Measurements from ENCODE around the gene ACOX3.

DNA sequence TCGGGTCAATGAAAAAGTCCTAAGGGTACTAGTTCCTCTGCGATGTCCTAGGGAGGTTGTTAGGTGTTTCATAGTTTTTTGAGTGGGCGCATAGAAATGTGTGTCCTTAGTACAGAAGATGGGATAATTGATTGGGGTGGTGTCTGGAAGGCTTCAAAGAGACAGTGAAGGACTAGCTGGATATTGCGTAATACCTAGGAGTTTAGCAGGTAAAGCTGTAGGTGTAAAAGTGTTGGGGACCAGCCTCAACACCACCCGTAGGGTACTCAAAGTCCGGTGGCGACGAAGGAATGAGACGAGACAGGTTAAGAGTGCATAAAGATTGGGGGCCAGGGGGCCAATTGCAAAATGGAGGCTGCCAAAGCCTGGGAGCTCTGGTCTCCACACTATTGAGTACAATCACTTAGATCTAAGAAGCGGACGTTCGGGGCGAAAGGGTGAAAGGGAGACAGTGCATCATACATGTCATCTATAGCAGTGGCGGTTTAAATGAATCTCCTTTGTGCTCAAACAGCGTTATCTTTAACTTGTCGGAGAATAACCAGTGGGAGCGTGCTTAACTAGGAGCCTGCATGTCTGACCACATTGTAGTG is 1.1 kb upstream of the ACOX3 start:
- TF ChIP-seq, protein P1, sequence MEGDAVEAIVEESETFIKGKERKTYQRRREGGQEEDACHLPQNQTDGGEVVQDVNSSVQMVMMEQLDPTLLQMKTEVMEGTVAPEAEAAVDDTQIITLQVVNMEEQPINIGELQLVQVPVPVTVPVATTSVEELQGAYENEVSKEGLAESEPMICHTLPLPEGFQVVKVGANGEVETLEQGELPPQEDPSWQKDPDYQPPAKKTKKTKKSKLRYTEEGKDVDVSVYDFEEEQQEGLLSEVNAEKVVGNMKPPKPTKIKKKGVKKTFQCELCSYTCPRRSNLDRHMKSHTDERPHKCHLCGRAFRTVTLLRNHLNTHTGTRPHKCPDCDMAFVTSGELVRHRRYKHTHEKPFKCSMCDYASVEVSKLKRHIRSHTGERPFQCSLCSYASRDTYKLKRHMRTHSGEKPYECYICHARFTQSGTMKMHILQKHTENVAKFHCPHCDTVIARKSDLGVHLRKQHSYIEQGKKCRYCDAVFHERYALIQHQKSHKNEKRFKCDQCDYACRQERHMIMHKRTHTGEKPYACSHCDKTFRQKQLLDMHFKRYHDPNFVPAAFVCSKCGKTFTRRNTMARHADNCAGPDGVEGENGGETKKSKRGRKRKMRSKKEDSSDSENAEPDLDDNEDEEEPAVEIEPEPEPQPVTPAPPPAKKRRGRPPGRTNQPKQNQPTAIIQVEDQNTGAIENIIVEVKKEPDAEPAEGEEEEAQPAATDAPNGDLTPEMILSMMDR (IDR thresholded peaks at IDR 0.05): no peak
- TF ChIP-seq, protein P2, sequence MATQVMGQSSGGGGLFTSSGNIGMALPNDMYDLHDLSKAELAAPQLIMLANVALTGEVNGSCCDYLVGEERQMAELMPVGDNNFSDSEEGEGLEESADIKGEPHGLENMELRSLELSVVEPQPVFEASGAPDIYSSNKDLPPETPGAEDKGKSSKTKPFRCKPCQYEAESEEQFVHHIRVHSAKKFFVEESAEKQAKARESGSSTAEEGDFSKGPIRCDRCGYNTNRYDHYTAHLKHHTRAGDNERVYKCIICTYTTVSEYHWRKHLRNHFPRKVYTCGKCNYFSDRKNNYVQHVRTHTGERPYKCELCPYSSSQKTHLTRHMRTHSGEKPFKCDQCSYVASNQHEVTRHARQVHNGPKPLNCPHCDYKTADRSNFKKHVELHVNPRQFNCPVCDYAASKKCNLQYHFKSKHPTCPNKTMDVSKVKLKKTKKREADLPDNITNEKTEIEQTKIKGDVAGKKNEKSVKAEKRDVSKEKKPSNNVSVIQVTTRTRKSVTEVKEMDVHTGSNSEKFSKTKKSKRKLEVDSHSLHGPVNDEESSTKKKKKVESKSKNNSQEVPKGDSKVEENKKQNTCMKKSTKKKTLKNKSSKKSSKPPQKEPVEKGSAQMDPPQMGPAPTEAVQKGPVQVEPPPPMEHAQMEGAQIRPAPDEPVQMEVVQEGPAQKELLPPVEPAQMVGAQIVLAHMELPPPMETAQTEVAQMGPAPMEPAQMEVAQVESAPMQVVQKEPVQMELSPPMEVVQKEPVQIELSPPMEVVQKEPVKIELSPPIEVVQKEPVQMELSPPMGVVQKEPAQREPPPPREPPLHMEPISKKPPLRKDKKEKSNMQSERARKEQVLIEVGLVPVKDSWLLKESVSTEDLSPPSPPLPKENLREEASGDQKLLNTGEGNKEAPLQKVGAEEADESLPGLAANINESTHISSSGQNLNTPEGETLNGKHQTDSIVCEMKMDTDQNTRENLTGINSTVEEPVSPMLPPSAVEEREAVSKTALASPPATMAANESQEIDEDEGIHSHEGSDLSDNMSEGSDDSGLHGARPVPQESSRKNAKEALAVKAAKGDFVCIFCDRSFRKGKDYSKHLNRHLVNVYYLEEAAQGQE (IDR thresholded peaks at IDR 0.05; ENCODE audit: low read depth, low read length): no peak
- TF ChIP-seq TCF12 (IDR thresholded peaks at IDR 0.05): no peak
- TF ChIP-seq, protein P3, sequence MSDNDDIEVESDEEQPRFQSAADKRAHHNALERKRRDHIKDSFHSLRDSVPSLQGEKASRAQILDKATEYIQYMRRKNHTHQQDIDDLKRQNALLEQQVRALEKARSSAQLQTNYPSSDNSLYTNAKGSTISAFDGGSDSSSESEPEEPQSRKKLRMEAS (IDR thresholded peaks at IDR 0.05; ENCODE audit: low read depth): no peak
- TF ChIP-seq POLR2AphosphoS5 (IDR thresholded peaks at IDR 0.05; ENCODE audit: low read depth, low read length): no peak
- TF ChIP-seq MXI1 (IDR thresholded peaks at IDR 0.05; ENCODE audit: low read depth, low read length): no peak
- TF ChIP-seq RAD21 (IDR thresholded peaks at IDR 0.05; ENCODE audit: low read length): no peak
- TF ChIP-seq FOXM1 (IDR thresholded peaks at IDR 0.05; ENCODE audit: low read depth): no peak
- no peak for TF ChIP-seq GATA2 (CRISPR knock-in tag; IDR thresholded peaks at IDR 0.05)
- TF ChIP-seq, protein P4, sequence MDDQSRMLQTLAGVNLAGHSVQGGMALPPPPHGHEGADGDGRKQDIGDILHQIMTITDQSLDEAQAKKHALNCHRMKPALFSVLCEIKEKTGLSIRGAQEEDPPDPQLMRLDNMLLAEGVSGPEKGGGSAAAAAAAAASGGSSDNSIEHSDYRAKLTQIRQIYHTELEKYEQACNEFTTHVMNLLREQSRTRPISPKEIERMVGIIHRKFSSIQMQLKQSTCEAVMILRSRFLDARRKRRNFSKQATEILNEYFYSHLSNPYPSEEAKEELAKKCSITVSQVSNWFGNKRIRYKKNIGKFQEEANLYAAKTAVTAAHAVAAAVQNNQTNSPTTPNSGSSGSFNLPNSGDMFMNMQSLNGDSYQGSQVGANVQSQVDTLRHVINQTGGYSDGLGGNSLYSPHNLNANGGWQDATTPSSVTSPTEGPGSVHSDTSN (IDR thresholded peaks at IDR 0.05): no peak
- TF ChIP-seq FOSL2 (IDR thresholded peaks at IDR 0.05; ENCODE audit: borderline replicate concordance, low read depth): no peak
- TF ChIP-seq JUND (IDR thresholded peaks at IDR 0.05): no peak
- no peak for TF ChIP-seq YY1 (IDR thresholded peaks at IDR 0.05; ENCODE audit: low read depth)
